OCI-LY3 (cell line): ENCODE data around the gene TUB.

ENCODE experiments used
- H2AFZ ChIP-seq: fragments of 200-600, 300-600 bp; shearing (Covaris generic); 2 replicates; pipeline ENCODE4 v1.6.0; 2014; ENCODE audit warnings: antibody characterized with exemption, low read depth, low read length
- H3K27ac ChIP-seq: fragments of 200-600, 300-600 bp; sonication (generic); 2 replicates; pipeline ENCODE4 v1.5.1; 2014; ENCODE audit warnings: mild to moderate bottlenecking, low read length, moderate library complexity, mixed read lengths
- H3K27me3 ChIP-seq: fragments of 200-600, 300-600 bp; sonication (generic); 2 replicates; pipeline ENCODE4 v1.6.1; 2014; ENCODE audit warnings: low read depth, low read length, mixed read lengths
- H3K36me3 ChIP-seq: fragments of 200-600, 300-600 bp; sonication (generic); replicated peaks from 2 replicates; pipeline ENCODE3; 2014; ENCODE audit warnings: low read depth, low read length, mixed read lengths
- H3K4me1 ChIP-seq: fragments of 300-600, 200-600 bp; sonication (generic); 2 replicates; pipeline ENCODE4 v1.6.1; 2014; ENCODE audit warnings: low read length, mixed read lengths
- H3K4me2 ChIP-seq: fragments of 200-600, 300-600 bp; sonication (generic); 2 replicates; pipeline ENCODE4 v1.6.1; 2014; ENCODE audit warnings: low read length, mixed read lengths
- H3K4me3 ChIP-seq: fragments of 300-600, 200-600 bp; sonication (generic); 2 replicates; pipeline ENCODE4 v1.5.1; 2014; ENCODE audit warnings: antibody characterized with exemption, mild to moderate bottlenecking, low read length, moderate library complexity
- H3K79me2 ChIP-seq: fragments of 300-600, 200-600 bp; shearing (Covaris generic); 2 replicates; pipeline ENCODE4 v1.6.1; 2014; ENCODE audit warnings: mild to moderate bottlenecking, low read length, mixed read lengths
- H3K9ac ChIP-seq: fragments of 300-600, 200-600 bp; shearing (Covaris generic); 2 replicates; pipeline ENCODE4 v1.6.0; 2014; ENCODE audit warnings: mild to moderate bottlenecking, low read length, moderate library complexity
- H3K9me3 ChIP-seq: fragments of 200-600, 300-600 bp; shearing (Covaris generic); 2 replicates; pipeline ENCODE4 v1.6.1; 2014; ENCODE audit warnings: low read length, mixed read lengths; ENCODE audit not compliant: insufficient read depth
- H4K20me1 ChIP-seq: fragments of 200-600, 300-600 bp; sonication (generic); 2 replicates; pipeline ENCODE4 v1.6.1; 2016; ENCODE audit warnings: low read length, mixed read lengths; ENCODE audit not compliant: insufficient read depth
- CTCF ChIP-seq: fragments of 200-600, 300-600 bp; sonication (generic); IDR thresholded peaks from 2 replicates; pipeline ENCODE4 v1.5.1; 2014; ENCODE audit warnings: antibody characterized with exemption, low read length, low read depth
- EZH2phosphoT487 ChIP-seq: fragments of 200-600 bp; shearing (Covaris generic); IDR thresholded peaks from 2 replicates; pipeline ENCODE4 v1.6.1; 2018; ENCODE audit warnings: antibody characterized with exemption, mixed run types, low read depth

Gene TUB

GRCh38 chr11:8083871-8084281, 2.9 kb downstream of the TUB start:
- H3K9ac ChIP-seq: no peak overlapping the region
- no peak overlapping the region for H3K4me3 ChIP-seq
- H3K27me3 ChIP-seq: peaks cover 8% of the 10 kb centered on the region; the same call in 1 of the 2 replicates
- H3K9me3 ChIP-seq: no peaks in the 10 kb centered on the region
- no peak overlapping the region for H3K4me2 ChIP-seq
- H3K36me3 ChIP-seq: no peaks in the 10 kb centered on the region
- TF ChIP-seq EZH2phosphoT487 (no peak), CTCF (no peak)
- no peaks in the 10 kb centered on the region for H3K4me1 ChIP-seq
- no peak overlapping the region for H2AFZ ChIP-seq
- no peaks in the 10 kb centered on the region for H3K79me2 ChIP-seq
- H3K27ac ChIP-seq: no peak overlapping the region
- no peaks in the 10 kb centered on the region for H4K20me1 ChIP-seq

GRCh38 chr11:8084352-8084751, 3.3 kb downstream of the TUB start:
- Histone ChIP-seq H3K4me3 (no peak overlapping the region), H3K27ac (no peak overlapping the region), H3K79me2 (no peaks in the 10 kb centered on the region), H4K20me1 (no peaks in the 10 kb centered on the region), H3K4me1 (no peaks in the 10 kb centered on the region), H3K27me3 (peaks cover 8% of the 10 kb centered on the region; the same call in 1 of the 2 replicates), H3K4me2 (no peak overlapping the region), H3K36me3 (no peaks in the 10 kb centered on the region), H2AFZ (no peak overlapping the region), H3K9ac (no peak overlapping the region), H3K9me3 (no peaks in the 10 kb centered on the region)
- TF ChIP-seq CTCF (no peak), EZH2phosphoT487 (no peak)

- peaks cover 8% of the 10 kb centered on the region; the same call in 1 of the 2 replicates for H3K27me3 ChIP-seq
- H3K79me2 ChIP-seq: no peaks in the 10 kb centered on the region
These were observed 4.1 kb downstream of the TUB start for GRCh38 chr11:8085011-8085645.

GRCh38 chr11:8086001-8086479, 5.0 kb downstream of the TUB start:
- TF ChIP-seq CTCF (no peak), EZH2phosphoT487 (no peak)
- no peak overlapping the region for H3K4me3 ChIP-seq
- no peak overlapping the region for H3K9ac ChIP-seq
- H3K4me1 ChIP-seq: peaks cover 2% of the 10 kb centered on the region; the same call in 1 of the 2 replicates
- no peaks in the 10 kb centered on the region for H3K79me2 ChIP-seq
- no peak overlapping the region for H3K27ac ChIP-seq
- H4K20me1 ChIP-seq: no peaks in the 10 kb centered on the region
- H3K9me3 ChIP-seq: no peaks in the 10 kb centered on the region
- no peak overlapping the region for H2AFZ ChIP-seq
- no peaks in the 10 kb centered on the region for H3K36me3 ChIP-seq
- H3K4me2 ChIP-seq: no peak overlapping the region
- peaks cover 8% of the 10 kb centered on the region; the same call in 1 of the 2 replicates for H3K27me3 ChIP-seq

More at GRCh38 chr11:8085011-8085645, 4.1 kb downstream of the TUB start:
- Histone ChIP-seq H3K36me3 (no peaks in the 10 kb centered on the region), H2AFZ (no peak overlapping the region), H3K4me1 (no peaks in the 10 kb centered on the region), H3K4me2 (no peak overlapping the region), H3K27ac (no peak overlapping the region), H3K4me3 (no peak overlapping the region), H3K9me3 (no peaks in the 10 kb centered on the region), H3K9ac (no peak overlapping the region), H4K20me1 (no peaks in the 10 kb centered on the region)
- TF ChIP-seq EZH2phosphoT487: no peak
- TF ChIP-seq CTCF: no peak
